ENCODE data around the gene CMSS1.

Gene CMSS1

GRCh38 chr3:100043271-100043670 is 225.6 kb downstream of the CMSS1 start:
- no peak overlapping the region for H3K4me2 ChIP-seq (ENCODE audit: low read length)
- H3K23ac ChIP-seq (ENCODE audit: low read length), result no peak overlapping the region
- no CpG with 5 or more reads among the region's 1 CpG for WGBS (ENCODE audit: extremely low coverage, insufficient coverage, insufficient read length)
- H3K36me3 ChIP-seq (ENCODE audit: control insufficient read depth in 1 of 2, insufficient read depth in 2 of 2, low read length in 2 of 2), result no peaks in the 10 kb centered on the region
- H3K79me2 ChIP-seq (ENCODE audit: control insufficient read depth, insufficient read depth, low read length, poor library complexity), result no peaks in the 10 kb centered on the region
- DNase-seq, result no peak
- no peak overlapping the region for H3K14ac ChIP-seq (ENCODE audit: low read length)
- H2BK12ac ChIP-seq (ENCODE audit: low read length), result no peak overlapping the region
- no peak overlapping the region for H3K4ac ChIP-seq (ENCODE audit: low read depth, low read length)
- no peak overlapping the region for H2BK120ac ChIP-seq (ENCODE audit: insufficient read depth, low read length, poor library complexity)
- H3K79me1 ChIP-seq (ENCODE audit: low read length), result peaks cover 9% of the 10 kb centered on the region
- H3K27ac ChIP-seq (ENCODE audit: low read depth, low read length), result no peak overlapping the region
- no peaks in the 10 kb centered on the region for H3K9me3 ChIP-seq (ENCODE audit: insufficient read depth, low read depth, low read length)
- H2BK5ac ChIP-seq (ENCODE audit: low read depth, low read length, poor library complexity), result no peak overlapping the region
- no peak overlapping the region for H2AK5ac ChIP-seq (ENCODE audit: low read length)
- H3K27me3 ChIP-seq (ENCODE audit: insufficient read depth, low read length), result no peaks in the 10 kb centered on the region
- H3K4me1 ChIP-seq (ENCODE audit: control insufficient read depth in 1 of 2, insufficient read depth in 2 of 2, low read length in 2 of 2), result peaks cover 2 to 9% of the 10 kb centered on the region in 2 experiments
- no peak overlapping the region for H4K8ac ChIP-seq (ENCODE audit: low read depth, low read length)
- H2AFZ ChIP-seq (ENCODE audit: insufficient read depth, low read length, poor library complexity), result no peak overlapping the region
- no peak overlapping the region for H3K18ac ChIP-seq (ENCODE audit: low read length)
- no peak overlapping the region for H3K4me3 ChIP-seq (ENCODE audit: low read depth, low read length)
- no peak overlapping the region for H3K9ac ChIP-seq (ENCODE audit: low read length)
- H4K12ac ChIP-seq (ENCODE audit: low read depth, low read length), result no peak overlapping the region
- H4K91ac ChIP-seq (ENCODE audit: low read depth, low read length), result no peak overlapping the region

- Histone ChIP-seq H4K8ac (ENCODE audit: low read depth, low read length) (no peak overlapping the region), H3K9me3 (ENCODE audit: insufficient read depth, low read depth, low read length) (no peaks in the 10 kb centered on the region), H3K4ac (ENCODE audit: low read depth, low read length) (no peak overlapping the region), H4K91ac (ENCODE audit: low read depth, low read length) (no peak overlapping the region), H3K27me3 (ENCODE audit: insufficient read depth, low read length) (no peaks in the 10 kb centered on the region), H2BK120ac (ENCODE audit: insufficient read depth, low read length, poor library complexity) (no peak overlapping the region), H3K23ac (ENCODE audit: low read length) (no peak overlapping the region), H3K14ac (ENCODE audit: low read length) (no peak overlapping the region), H3K4me1 (ENCODE audit: control insufficient read depth in 1 of 2, insufficient read depth in 2 of 2, low read length in 2 of 2) (peaks cover 2 to 9% of the 10 kb centered on the region in 2 experiments), H2BK5ac (ENCODE audit: low read depth, low read length, poor library complexity) (no peak overlapping the region), H3K27ac (ENCODE audit: low read depth, low read length) (no peak overlapping the region), H3K9ac (ENCODE audit: low read length) (no peak overlapping the region), H3K36me3 (ENCODE audit: control insufficient read depth in 1 of 2, insufficient read depth in 2 of 2, low read length in 2 of 2) (no peaks in the 10 kb centered on the region), H3K18ac (ENCODE audit: low read length) (no peak overlapping the region), H3K79me1 (ENCODE audit: low read length) (peaks cover 9% of the 10 kb centered on the region), H3K4me3 (ENCODE audit: low read depth, low read length) (no peak overlapping the region), H2AFZ (ENCODE audit: insufficient read depth, low read length, poor library complexity) (no peak overlapping the region), H2BK12ac (ENCODE audit: low read length) (no peak overlapping the region), H3K79me2 (ENCODE audit: control insufficient read depth, insufficient read depth, low read length, poor library complexity) (no peaks in the 10 kb centered on the region), H4K12ac (ENCODE audit: low read depth, low read length) (no peak overlapping the region), H2AK5ac (ENCODE audit: low read length) (no peak overlapping the region), H3K4me2 (ENCODE audit: low read length) (no peak overlapping the region)
- DNase-seq, result no peak
These were observed 226.7 kb downstream of the CMSS1 start for GRCh38 chr3:100044369-100044768.

DNA sequence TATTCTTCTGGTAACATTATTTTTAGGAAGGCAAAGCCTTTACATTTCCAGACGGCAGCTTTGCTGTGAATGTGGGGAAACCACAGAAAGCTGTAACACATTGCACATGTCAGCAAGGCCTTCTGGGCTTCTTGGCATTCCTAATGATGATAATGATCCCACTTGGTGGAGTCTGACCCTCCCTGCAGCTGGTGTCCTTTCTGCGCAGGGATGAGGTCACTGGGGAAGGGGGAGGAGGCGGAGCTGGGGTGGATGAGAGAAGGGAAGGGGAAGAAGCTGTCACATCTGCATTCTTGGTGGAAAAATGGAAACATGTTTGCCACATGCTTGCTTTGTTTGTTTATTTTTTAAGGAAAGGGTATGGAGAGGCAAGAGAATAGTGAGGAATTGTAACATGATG is 228.0 kb downstream of the CMSS1 start:
- DNase-seq, result peak; percentile 92 to 95
- H2BK5ac ChIP-seq (ENCODE audit: low read depth, low read length, poor library complexity), result no peak overlapping the region
- no peak overlapping the region for H2AK5ac ChIP-seq (ENCODE audit: low read length)
- H3K18ac ChIP-seq (ENCODE audit: low read length), result no peak overlapping the region
- H3K9me3 ChIP-seq (ENCODE audit: insufficient read depth, low read depth, low read length), result no peaks in the 10 kb centered on the region
- no peak overlapping the region for H3K14ac ChIP-seq (ENCODE audit: low read length)
- no peak overlapping the region for H2BK120ac ChIP-seq (ENCODE audit: insufficient read depth, low read length, poor library complexity)
- H2BK12ac ChIP-seq (ENCODE audit: low read length), result no peak overlapping the region
- peaks cover 2 to 9% of the 10 kb centered on the region in 2 experiments for H3K4me1 ChIP-seq (ENCODE audit: control insufficient read depth in 1 of 2, insufficient read depth in 2 of 2, low read length in 2 of 2)
- H3K36me3 ChIP-seq (ENCODE audit: control insufficient read depth in 1 of 2, insufficient read depth in 2 of 2, low read length in 2 of 2), result no peaks in the 10 kb centered on the region
- H2AFZ ChIP-seq (ENCODE audit: insufficient read depth, low read length, poor library complexity), result no peak overlapping the region
- H3K4ac ChIP-seq (ENCODE audit: low read depth, low read length), result no peak overlapping the region
- H3K79me2 ChIP-seq (ENCODE audit: control insufficient read depth, insufficient read depth, low read length, poor library complexity), result no peaks in the 10 kb centered on the region
- H4K91ac ChIP-seq (ENCODE audit: low read depth, low read length), result no peak overlapping the region
- H3K23ac ChIP-seq (ENCODE audit: low read length), result no peak overlapping the region
- H4K8ac ChIP-seq (ENCODE audit: low read depth, low read length), result no peak overlapping the region
- H4K12ac ChIP-seq (ENCODE audit: low read depth, low read length), result no peak overlapping the region
- no peak overlapping the region for H3K9ac ChIP-seq (ENCODE audit: low read length)
- no peaks in the 10 kb centered on the region for H3K27me3 ChIP-seq (ENCODE audit: insufficient read depth, low read length)
- H3K79me1 ChIP-seq (ENCODE audit: low read length), result peaks cover 7% of the 10 kb centered on the region
- no peak overlapping the region for H3K27ac ChIP-seq (ENCODE audit: low read depth, low read length)
- no CpG with 5 or more reads among the region's 3 CpGs for WGBS (ENCODE audit: extremely low coverage, insufficient coverage, insufficient read length)
- H3K4me3 ChIP-seq (ENCODE audit: low read depth, low read length), result no peak overlapping the region
- H3K4me2 ChIP-seq (ENCODE audit: low read length), result no peak overlapping the region

GRCh38 chr3:100046986-100047385 is 229.3 kb downstream of the CMSS1 start:
- Histone ChIP-seq H3K9ac (ENCODE audit: low read length) (no peak overlapping the region), H3K4me3 (ENCODE audit: low read depth, low read length) (no peak overlapping the region), H2BK12ac (ENCODE audit: low read length) (no peak overlapping the region), H3K4me1 (ENCODE audit: control insufficient read depth in 1 of 2, insufficient read depth in 2 of 2, low read length in 2 of 2) (peaks cover 2 to 9% of the 10 kb centered on the region in 2 experiments), H3K4ac (ENCODE audit: low read depth, low read length) (no peak overlapping the region), H2BK120ac (ENCODE audit: insufficient read depth, low read length, poor library complexity) (no peak overlapping the region), H2AFZ (ENCODE audit: insufficient read depth, low read length, poor library complexity) (no peak overlapping the region), H3K36me3 (ENCODE audit: control insufficient read depth in 1 of 2, insufficient read depth in 2 of 2, low read length in 2 of 2) (no peaks in the 10 kb centered on the region), H3K27me3 (ENCODE audit: insufficient read depth, low read length) (no peaks in the 10 kb centered on the region), H4K91ac (ENCODE audit: low read depth, low read length) (no peak overlapping the region), H4K8ac (ENCODE audit: low read depth, low read length) (no peak overlapping the region), H3K4me2 (ENCODE audit: low read length) (no peak overlapping the region), H2BK5ac (ENCODE audit: low read depth, low read length, poor library complexity) (no peak overlapping the region), H3K9me3 (ENCODE audit: insufficient read depth, low read depth, low read length) (no peaks in the 10 kb centered on the region), H4K12ac (ENCODE audit: low read depth, low read length) (no peak overlapping the region), H3K79me1 (ENCODE audit: low read length) (peaks cover 4% of the 10 kb centered on the region), H3K79me2 (ENCODE audit: control insufficient read depth, insufficient read depth, low read length, poor library complexity) (no peaks in the 10 kb centered on the region), H3K23ac (ENCODE audit: low read length) (no peak overlapping the region), H3K27ac (ENCODE audit: low read depth, low read length) (no peak overlapping the region), H3K14ac (ENCODE audit: low read length) (no peak overlapping the region), H2AK5ac (ENCODE audit: low read length) (no peak overlapping the region), H3K18ac (ENCODE audit: low read length) (no peak overlapping the region)
- DNase-seq, result no peak
- no CpG with 5 or more reads among the region's 2 CpGs for WGBS (ENCODE audit: extremely low coverage, insufficient coverage, insufficient read length)
